OCI-LY7 (cell line): ENCODE data around the gene PRKAG2. TPM values are rescaled to one million over a fixed set of nuclear protein-coding genes. Genes with fewer than 3 reads are reported as not detected.

Experiments
- BruUV-seq: library from RNA; stranded (reverse); fragments of 400-500 nt; replicated peaks from 2 replicates; lab custom pipeline; 2021; lab: Mats Ljungman, UMichigan
- CTCF ChIA-PET: fragments of 300-600 bp; sonication (Branson Sonifier 250); formaldehyde crosslinking; loops from one replicate; lab custom pipeline; 2022; ENCODE audit warnings: antibody characterized with exemption; ENCODE audit not compliant: unreplicated experiment; lab: Charles Lee
- POLR2A ChIA-PET: fragments of 300-600 bp; sonication (Branson Sonifier 250); formaldehyde crosslinking; loops from one replicate; lab custom pipeline; 2022; ENCODE audit warnings: antibody characterized with exemption; lab: Charles Lee
- DNase-seq: peaks from one replicate; pipeline ENCODE4 v3.0.0-alpha.2; 2015; ENCODE audit warnings: low spot score
- H2AFZ ChIP-seq: fragments of 200-600 bp; sonication (generic), shearing (Covaris generic); 2 replicates; pipeline ENCODE4 v1.6.1; 2014; ENCODE audit warnings: mild to moderate bottlenecking, antibody characterized with exemption, low read length, moderate library complexity
- H3K27ac ChIP-seq: fragments of 200-600 bp; sonication (generic); 2 replicates; pipeline ENCODE4 v1.5.1; 2014; ENCODE audit warnings: mixed run types, low read depth, mild to moderate bottlenecking, moderate library complexity, low read length, inconsistent platforms; ENCODE audit not compliant: poor library complexity, severe bottlenecking
- H3K36me3 ChIP-seq: fragments of 200-600 bp; sonication (generic); 2 replicates; pipeline ENCODE4 v1.6.1; 2014; ENCODE audit warnings: mild to moderate bottlenecking, antibody characterized with exemption, low read length, moderate library complexity, mixed read lengths; ENCODE audit not compliant: insufficient read depth
- H3K4me1 ChIP-seq: fragments of 200-600 bp; sonication (generic); 2 replicates; pipeline ENCODE4 v1.5.1; 2014; ENCODE audit warnings: mild to moderate bottlenecking, low read length; ENCODE audit not compliant: insufficient read depth, poor library complexity, severe bottlenecking
- H3K4me2 ChIP-seq: fragments of 200-600 bp; sonication (generic); 2 replicates; pipeline ENCODE4 v1.6.1; 2014; ENCODE audit warnings: mild to moderate bottlenecking, low read length
- H3K4me3 ChIP-seq: fragments of 200-600 bp; sonication (generic); 2 replicates; pipeline ENCODE4 v1.5.1; 2014; ENCODE audit warnings: mild to moderate bottlenecking, low read depth, low read length; ENCODE audit not compliant: poor library complexity, severe bottlenecking
- H3K79me2 ChIP-seq: fragments of 200-600 bp; sonication (generic); 2 replicates; pipeline ENCODE4 v1.6.1; 2016; ENCODE audit warnings: low read depth, mild to moderate bottlenecking, low read length, moderate library complexity, mixed read lengths; ENCODE audit not compliant: insufficient read depth
- H3K9me2 ChIP-seq: fragments of 200-600 bp; sonication (generic); 2 replicates; pipeline ENCODE4 v1.6.1; 2016; ENCODE audit warnings: mild to moderate bottlenecking, low read length, mixed read lengths; ENCODE audit not compliant: insufficient read depth
- H3K9me3 ChIP-seq: fragments of 200-600 bp; sonication (generic); 2 replicates; pipeline ENCODE4 v1.6.1; 2014; ENCODE audit warnings: mild to moderate bottlenecking, mixed run types, low read length, mixed read lengths
- H4K20me1 ChIP-seq: fragments of 200-600 bp; sonication (generic); 2 replicates; pipeline ENCODE4 v1.6.1; 2014; ENCODE audit warnings: mild to moderate bottlenecking, antibody characterized with exemption, low read length, moderate library complexity, mixed read lengths; ENCODE audit not compliant: insufficient read depth
- CTCF ChIP-seq: fragments of 200-600 bp; sonication (generic); conservative IDR thresholded peaks from 2 replicates; pipeline ENCODE4 v1.5.1; 2014; ENCODE audit warnings: mild to moderate bottlenecking, antibody characterized with exemption, low read length, moderate library complexity, mixed read lengths
- EZH2phosphoT487 ChIP-seq: fragments of 200-600 bp; sonication (generic); IDR thresholded peaks from 2 replicates; pipeline ENCODE4 v1.6.1; 2018; ENCODE audit warnings: low read depth, borderline replicate concordance, mild to moderate bottlenecking, mixed run types, antibody characterized with exemption, low read length, moderate library complexity, mixed read lengths
- intact Hi-C: fragments of 100-400 bp; cut with micrococcal nuclease; formaldehyde crosslinking; loops from one replicate; pipeline ENCODE4 v1.10.0; 2022; ENCODE audit not compliant: unreplicated experiment
- total RNA-seq, 2 experiments: library from RNA; depleted of rRNA in 1 of 2; stranded (reverse); fragments of >200 nt in 1 of 2; shearing (Covaris generic) in 1 of 2; gene quantifications; 2 replicates each; pipeline ENCODE4 v1.2.3, GENCODE V29; 2014 to 2022

The PRKAG2 gene
- total RNA-seq, 2 experiments from 2014 or later: 1.2 to 5.1 TPM

DNA sequence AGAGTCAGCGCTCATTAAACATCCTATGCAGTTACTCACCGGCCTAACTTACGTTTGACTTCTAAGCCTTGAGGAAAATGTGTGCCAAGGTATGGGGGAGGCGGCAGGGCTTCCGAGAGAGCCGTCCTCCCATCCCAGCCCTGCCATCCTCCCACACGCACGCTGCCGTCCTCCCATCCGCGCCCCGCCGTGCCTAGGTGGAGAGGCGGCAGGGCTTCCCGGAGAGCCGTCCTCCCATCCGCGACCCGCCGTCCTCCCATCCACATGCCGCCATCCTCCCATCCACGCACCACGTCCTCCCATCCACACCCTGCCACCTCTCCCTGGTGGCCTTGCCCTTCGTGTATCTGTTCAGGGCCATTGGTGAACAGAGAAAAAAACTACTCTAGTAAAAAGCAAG is 162.7 kb downstream of the PRKAG2 start:
- Histone ChIP-seq H2AFZ (no peak overlapping the region), H3K79me2 (no peaks in the 10 kb centered on the region), H3K9me3 (no peaks in the 10 kb centered on the region), H3K36me3 (no peaks in the 10 kb centered on the region), H3K4me2 (no peak overlapping the region), H3K27ac (no peak overlapping the region), H3K4me3 (no peak overlapping the region), H3K4me1 (peaks cover 6% of the 10 kb centered on the region), H4K20me1 (no peaks in the 10 kb centered on the region), H3K9me2 (no peaks in the 10 kb centered on the region)
- TF ChIP-seq CTCF (no peak), EZH2phosphoT487 (no peak)
- intact Hi-C loops: no loop called here
- DNase-seq: no peak
- POLR2A ChIA-PET: no interaction called here
- BruUV-seq: no TSS peak
- CTCF ChIA-PET: no interaction called here

DNA sequence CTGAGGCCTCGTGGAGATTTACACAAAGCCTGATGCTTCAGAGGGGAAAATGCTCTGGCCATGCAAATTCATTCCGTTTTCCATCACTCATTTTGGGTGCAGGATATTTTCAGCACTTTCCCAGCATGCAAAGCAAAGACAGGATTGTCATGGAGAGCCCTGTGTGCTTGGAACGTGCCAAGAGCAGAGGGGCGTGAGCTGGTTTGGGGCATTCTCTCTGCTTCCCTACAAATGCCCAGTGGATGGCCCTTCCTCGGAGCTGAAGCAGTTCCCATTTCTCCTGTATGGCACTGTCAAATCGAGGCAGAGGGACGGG is 164.1 kb downstream of the PRKAG2 start:
- Histone ChIP-seq H3K4me1 (peaks cover 6% of the 10 kb centered on the region), H3K9me3 (no peaks in the 10 kb centered on the region), H3K4me3 (no peak overlapping the region), H3K79me2 (no peaks in the 10 kb centered on the region), H2AFZ (0 out of 2 replicates have a peak overlapping the region, but pooled peaks have one; percentile 22), H3K27ac (no peak overlapping the region), H4K20me1 (no peaks in the 10 kb centered on the region), H3K36me3 (no peaks in the 10 kb centered on the region), H3K4me2 (no peak overlapping the region), H3K9me2 (no peaks in the 10 kb centered on the region)
- ChIA-PET CTCF (no interaction called here), POLR2A (no interaction called here)
- intact Hi-C loops: no loop called here
- DNase-seq: no peak
- no TSS peak for BruUV-seq
- no peak for TF ChIP-seq EZH2phosphoT487
- no peak for TF ChIP-seq CTCF

- Histone ChIP-seq H3K27ac (no peak overlapping the region), H3K4me3 (no peak overlapping the region), H3K9me2 (no peaks in the 10 kb centered on the region), H2AFZ (0 out of 2 replicates have a peak overlapping the region, but pooled peaks have one; percentile 22), H3K79me2 (no peaks in the 10 kb centered on the region), H3K4me2 (no peak overlapping the region), H3K36me3 (no peaks in the 10 kb centered on the region), H4K20me1 (no peaks in the 10 kb centered on the region), H3K9me3 (no peaks in the 10 kb centered on the region), H3K4me1 (peaks cover 6% of the 10 kb centered on the region)
- TF ChIP-seq EZH2phosphoT487 (no peak), CTCF (no peak)
- BruUV-seq: no TSS peak
- no peak for DNase-seq
- ChIA-PET POLR2A (no interaction called here), CTCF (no interaction called here)
- intact Hi-C loops: no loop called here
Measured at GRCh38 chr7:151711906-151712809, 164.8 kb downstream of the PRKAG2 start.
